HEK293T (cell line): ENCODE data around the gene RASGRP3.

Source experiments
- CTCF ChIA-PET: fragments of 350-600 bp; formaldehyde crosslinking; extraction: SDS; loops from one replicate; lab custom pipeline; 2021; ENCODE audit warnings: antibody characterized with exemption, inconsistent platforms; lab: Yijun Ruan, JAX
- POLR2A ChIA-PET: fragments of 350-600 bp; formaldehyde crosslinking; extraction: SDS; loops from one replicate; lab custom pipeline; 2020; ENCODE audit warnings: antibody characterized with exemption, inconsistent platforms; lab: Yijun Ruan, JAX
- DNase-seq: peaks from one replicate; pipeline ENCODE4 v3.0.0; 2012; ENCODE audit warnings: mixed read lengths; ENCODE audit errors: extremely low spot score
- ARNT ChIP-seq: fragments of 450-650 bp; IDR thresholded peaks from 2 replicates; pipeline ENCODE4 v1.6.1; 2017; ENCODE audit warnings: mild to moderate bottlenecking
- BHLHE40 ChIP-seq: fragments of 450-650 bp; IDR thresholded peaks from 2 replicates; pipeline ENCODE4 v1.6.1; 2016; ENCODE audit warnings: mild to moderate bottlenecking, moderate library complexity, borderline replicate concordance
- CTBP1 ChIP-seq: fragments of 450-650 bp; IDR thresholded peaks from 2 replicates; pipeline ENCODE4 v1.6.1; 2016; ENCODE audit warnings: borderline replicate concordance
- ELF4 ChIP-seq: fragments of 450-650 bp; IDR thresholded peaks from 2 replicates; pipeline ENCODE4 v1.6.1; 2017; ENCODE audit warnings: antibody characterized with exemption
- FOXA1 ChIP-seq: fragments of 450-650 bp; IDR thresholded peaks from 2 replicates; pipeline ENCODE4 v1.6.1; 2016; ENCODE audit warnings: mild to moderate bottlenecking
- FOXK2 ChIP-seq: fragments of 450-650 bp; IDR thresholded peaks from 2 replicates; pipeline ENCODE4 v1.6.1; 2016; ENCODE audit warnings: mild to moderate bottlenecking
- FOXM1 ChIP-seq: fragments of 450-650 bp; IDR thresholded peaks from 2 replicates; pipeline ENCODE4 v1.6.1; 2017; ENCODE audit warnings: mild to moderate bottlenecking, borderline replicate concordance
- HDGF ChIP-seq: fragments of 450-650 bp; IDR thresholded peaks from 2 replicates; pipeline ENCODE4 v1.6.1; 2017; ENCODE audit warnings: antibody characterized with exemption, borderline replicate concordance
- L3MBTL2 ChIP-seq: fragments of 450-650 bp; conservative IDR thresholded peaks from 2 replicates; pipeline ENCODE4 v1.6.1; 2016; ENCODE audit warnings: mild to moderate bottlenecking
- LEF1 ChIP-seq: fragments of 450-650 bp; IDR thresholded peaks from 2 replicates; pipeline ENCODE4 v1.6.1; 2017; ENCODE audit warnings: mild to moderate bottlenecking, borderline replicate concordance
- NFRKB ChIP-seq: fragments of 450-650 bp; IDR thresholded peaks from 2 replicates; pipeline ENCODE4 v1.6.1; 2016; ENCODE audit warnings: mild to moderate bottlenecking, moderate library complexity
- PKNOX1 ChIP-seq: fragments of 450-650 bp; IDR thresholded peaks from 2 replicates; pipeline ENCODE4 v1.6.1; 2016
- SP1 ChIP-seq: fragments of 450-650 bp; IDR thresholded peaks from 2 replicates; pipeline ENCODE4 v1.6.1; 2017
- SUZ12 ChIP-seq: fragments of 450-650 bp; IDR thresholded peaks from 2 replicates; pipeline ENCODE4 v1.6.1; 2016; ENCODE audit warnings: mild to moderate bottlenecking
- TARDBP ChIP-seq: fragments of 450-650 bp; IDR thresholded peaks from 2 replicates; pipeline ENCODE4 v1.6.1; 2016
- ZNF384 ChIP-seq: fragments of 450-650 bp; IDR thresholded peaks from 2 replicates; pipeline ENCODE4 v1.6.1; 2016

The RASGRP3 gene

GRCh38 chr2:33502025-33502424, 25.6 kb downstream of the RASGRP3 start:
- no peak for DNase-seq
- ChIA-PET CTCF (no interaction called here), POLR2A (no interaction called here)
- TF ChIP-seq FOXM1 (no peak), ELF4 (no peak), FOXK2 (no peak), SUZ12 (no peak), HDGF (no peak)

- ChIA-PET POLR2A (no interaction called here), CTCF (no interaction called here)
- no peak for DNase-seq
- no peak for TF ChIP-seq SP1
These were observed 26.6 kb downstream of the RASGRP3 start for GRCh38 chr2:33503002-33503401.

DNA sequence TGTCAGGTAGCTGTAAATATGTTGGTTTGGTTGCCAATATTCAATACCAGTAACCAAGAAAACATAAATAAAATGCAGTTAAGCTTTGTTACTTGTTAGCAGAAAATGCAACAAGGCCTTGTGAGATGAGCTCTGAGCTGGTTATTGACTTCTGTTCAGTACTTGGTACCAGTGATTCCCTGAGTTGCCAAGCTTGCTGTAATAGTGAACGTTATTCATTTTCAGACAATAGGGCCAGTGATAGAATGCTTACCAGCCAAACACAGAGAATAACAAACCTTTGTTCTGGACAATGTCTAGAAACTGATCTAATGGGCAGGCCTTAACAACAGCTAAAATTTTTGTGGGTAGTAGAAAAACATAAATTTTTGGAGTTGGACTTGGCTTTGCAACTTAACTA, 29.5 kb downstream of the RASGRP3 start:
- no peak for DNase-seq
- TF ChIP-seq L3MBTL2 (no peak), FOXK2 (no peak), HDGF (no peak), TARDBP (no peak), CTBP1 (no peak), SUZ12 (no peak), LEF1 (no peak), ELF4 (no peak), NFRKB (no peak), ARNT (no peak), PKNOX1 (no peak), FOXA1 (no peak), FOXM1 (no peak)
- POLR2A ChIA-PET = no interaction called here
- CTCF ChIA-PET = no interaction called here

DNA sequence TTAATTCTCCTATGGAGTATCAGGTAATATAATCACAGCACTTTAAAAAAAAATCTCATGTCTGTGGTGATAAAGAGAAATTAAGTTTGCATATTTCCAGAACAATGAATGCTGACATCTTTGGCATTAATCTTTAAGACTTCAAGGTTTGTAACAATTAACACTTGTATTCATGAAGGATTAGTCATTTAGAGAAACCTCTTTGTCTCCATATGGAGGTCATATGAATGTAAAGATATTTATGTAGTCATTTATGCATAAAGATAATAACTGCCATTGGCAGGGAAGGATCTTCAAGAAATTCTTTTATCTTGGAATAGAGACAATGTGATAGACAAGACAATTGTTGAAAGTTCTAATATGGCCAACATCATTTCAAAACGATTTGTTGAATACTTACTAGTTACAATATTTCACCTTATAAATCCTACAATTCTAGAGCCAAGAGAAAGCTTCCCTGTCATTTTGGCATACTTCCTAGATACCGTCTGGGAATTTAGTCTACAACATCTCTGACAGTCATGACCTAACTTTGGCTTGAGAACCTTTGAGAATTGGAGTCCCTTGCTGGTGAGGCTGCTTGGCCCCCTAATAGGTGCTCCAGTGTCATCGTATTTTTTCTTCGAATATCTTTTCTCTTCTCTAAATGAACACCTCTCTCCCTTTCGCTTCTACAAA, 33.6 kb downstream of the RASGRP3 start:
- TF ChIP-seq FOXA1 = no peak
- TF ChIP-seq FOXK2 = no peak
- no peak for TF ChIP-seq L3MBTL2
- TF ChIP-seq PKNOX1 = no peak
- TF ChIP-seq ARNT = no peak
- no peak for TF ChIP-seq SP1
- TF ChIP-seq ELF4 = no peak
- TF ChIP-seq TARDBP = no peak
- TF ChIP-seq CTBP1 = no peak
- no peak for TF ChIP-seq HDGF
- no peak for TF ChIP-seq LEF1
- no peak for TF ChIP-seq ZNF384
- TF ChIP-seq BHLHE40 = no peak
- no peak for TF ChIP-seq FOXM1
- TF ChIP-seq NFRKB = no peak
- TF ChIP-seq SUZ12 = no peak
- ChIA-PET POLR2A (no interaction called here), CTCF (no interaction called here)
- DNase-seq = no peak

DNA sequence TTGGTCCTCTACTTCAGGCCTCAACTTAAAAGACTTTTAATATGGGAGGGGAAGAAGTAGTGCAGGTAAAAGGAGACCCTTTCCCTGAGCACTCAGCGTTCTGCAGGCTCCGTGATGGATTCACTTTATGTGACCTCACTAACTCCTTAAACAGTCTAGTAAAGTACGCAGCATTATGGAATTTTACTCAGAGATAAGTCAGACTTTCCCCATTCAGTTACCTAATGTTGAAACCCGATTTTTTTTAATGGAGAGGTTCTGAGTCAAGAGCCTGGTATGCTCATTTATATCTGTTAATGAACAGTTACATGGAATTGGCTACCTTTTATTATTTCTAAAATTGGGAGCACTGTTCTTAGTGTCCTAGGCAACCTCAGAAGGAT, 34.1 kb downstream of the RASGRP3 start:
- ChIA-PET POLR2A (no interaction called here), CTCF (no interaction called here)
- TF ChIP-seq HDGF = no peak
- no peak for TF ChIP-seq L3MBTL2
- TF ChIP-seq TARDBP = no peak
- no peak for TF ChIP-seq ZNF384
- no peak for TF ChIP-seq NFRKB
- TF ChIP-seq FOXK2 = no peak
- TF ChIP-seq ARNT = no peak
- TF ChIP-seq FOXM1 = no peak
- DNase-seq = no peak

GRCh38 chr2:33511141-33511540, 34.7 kb downstream of the RASGRP3 start:
- ChIA-PET POLR2A (no interaction called here), CTCF (no interaction called here)
- TF ChIP-seq ZNF384 (no peak), BHLHE40 (no peak), FOXK2 (no peak), LEF1 (no peak), FOXA1 (no peak), L3MBTL2 (no peak), NFRKB (no peak), ELF4 (no peak), FOXM1 (no peak), HDGF (no peak), SP1 (no peak), CTBP1 (no peak), TARDBP (no peak), ARNT (no peak), SUZ12 (no peak), PKNOX1 (no peak)
- no peak for DNase-seq

DNA sequence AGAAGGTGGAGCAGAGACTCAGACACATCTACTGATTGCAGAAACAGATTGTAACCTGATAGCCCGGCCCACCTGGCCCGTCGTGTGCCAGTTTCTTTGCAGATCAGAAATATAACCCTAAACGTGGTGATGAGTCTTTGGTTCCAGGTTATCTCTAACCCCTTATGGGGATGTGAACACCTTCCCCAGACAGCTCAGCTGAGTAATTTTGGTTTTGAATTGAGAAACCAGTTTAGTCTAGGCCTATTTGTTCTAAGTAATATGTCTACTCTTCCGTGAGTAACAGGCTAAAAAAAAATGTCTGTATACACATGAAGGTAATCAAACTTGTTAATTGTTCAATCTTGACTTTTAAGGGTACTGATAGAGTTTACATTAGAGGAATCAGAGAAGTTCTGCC, 35.7 kb downstream of the RASGRP3 start:
- TF ChIP-seq HDGF (no peak), ELF4 (no peak), BHLHE40 (no peak), L3MBTL2 (no peak), ZNF384 (no peak), CTBP1 (no peak)
- no peak for DNase-seq
- POLR2A ChIA-PET = no interaction called here
- CTCF ChIA-PET = no interaction called here
